K562 (cell line): ENCODE results near the gene ALDOB. TPM values are rescaled to one million over a fixed set of nuclear protein-coding genes. Genes with fewer than 3 reads are reported as not detected.

Source experiments
- ARID1B ChIP-seq: fragments of 450-650 bp; IDR thresholded peaks from 2 replicates; pipeline ENCODE4 v1.6.1; 2016; ENCODE audit warnings: antibody characterized with exemption, mild to moderate bottlenecking, inconsistent platforms
- CGGBP1 ChIP-seq: fragments of 250-450 bp; sonication (Bioruptor Pico); IDR thresholded peaks from 2 replicates; pipeline ENCODE4 v1.9.0; 2021; ENCODE audit warnings: mild to moderate bottlenecking
- CREB5 ChIP-seq: fragments of 250-450 bp; sonication (Bioruptor Pico); IDR thresholded peaks from 2 replicates; pipeline ENCODE4 v1.5.0; 2020; ENCODE audit warnings: mild to moderate bottlenecking
- CREBBP ChIP-seq: IDR thresholded peaks from one replicate; pipeline ENCODE4 v1.6.1; 2012; ENCODE audit warnings: low read depth, mild to moderate bottlenecking, control low read depth, inconsistent platforms, low read length
- CTCFL ChIP-seq: IDR thresholded peaks from 2 replicates; pipeline ENCODE4 v1.6.1; 2011; ENCODE audit warnings: borderline replicate concordance, low read depth, mild to moderate bottlenecking, moderate library complexity, low read length; ENCODE audit not compliant: insufficient read depth, poor library complexity, severe bottlenecking
- HIVEP1 ChIP-seq: fragments of 250-450 bp; sonication (Bioruptor Pico); IDR thresholded peaks from 2 replicates; pipeline ENCODE4 v1.4.0; 2020; ENCODE audit warnings: mild to moderate bottlenecking
- ID3 ChIP-seq, 2 experiments: fragments of 250-450 bp in 1 of 2; fragments of 450-650 bp in 1 of 2; sonication (Bioruptor Pico) in 1 of 2; IDR thresholded peaks; 2 replicates each; pipeline versions ENCODE4 v1.6.1 to v1.8.0; 2016 to 2021; ENCODE audit warnings: mild to moderate bottlenecking in 2 of 2, moderate library complexity in 2 of 2, missing compliant biosample characterization in 1 of 2, missing genetic modification characterization in 1 of 2
- MAFG ChIP-seq: fragments of 450-650 bp; conservative IDR thresholded peaks from 2 replicates; pipeline ENCODE4 v1.6.1; 2016; ENCODE audit warnings: missing genetic modification characterization, missing compliant biosample characterization
- MAFK ChIP-seq: IDR thresholded peaks from 2 replicates; pipeline ENCODE4 v1.6.1; 2011; ENCODE audit warnings: low read length, improper control_type of control experiment
- SIX5 ChIP-seq, 2 experiments: IDR thresholded peaks; 2 replicates each; pipeline ENCODE4 v1.6.1; 2011; ENCODE audit warnings: low read length in 2 of 2, borderline replicate concordance in 1 of 2, low read depth in 1 of 2, mild to moderate bottlenecking in 1 of 2, moderate library complexity in 1 of 2; ENCODE audit not compliant: insufficient read depth in 1 of 2
- TAF9B ChIP-seq: fragments of 450-650 bp; IDR thresholded peaks from 2 replicates; pipeline ENCODE4 v1.6.1; 2018; ENCODE audit warnings: mild to moderate bottlenecking; ENCODE audit not compliant: partially characterized antibody
- TOE1 ChIP-seq, 2 experiments: fragments of 450-650 bp in 1 of 2; sonication (generic) in 1 of 2; formaldehyde crosslinking in 1 of 2; IDR thresholded peaks; 2 replicates each; pipeline versions ENCODE4 v1.7.1 to v1.8.0; 2016 to 2022; ENCODE audit warnings: borderline replicate concordance in 2 of 2, mild to moderate bottlenecking in 2 of 2, antibody characterized with exemption in 1 of 2, inconsistent platforms in 1 of 2, low read depth in 1 of 2, missing genetic modification reagents in 1 of 2, moderate library complexity in 1 of 2
- U2AF2 ChIP-seq: fragments of 200-400 bp; formaldehyde crosslinking; optimal IDR thresholded peaks from 2 replicates; pipeline ENCODE3; 2017; ENCODE audit warnings: low read depth, mild to moderate bottlenecking, low read length
- ZNF143 ChIP-seq: sonication (generic); formaldehyde crosslinking; IDR thresholded peaks from 2 replicates; pipeline ENCODE4 v1.9.0; 2022; ENCODE audit warnings: mild to moderate bottlenecking, missing genetic modification reagents
- ZNF224 ChIP-seq: sonication (generic); formaldehyde crosslinking; IDR thresholded peaks from 2 replicates; pipeline ENCODE4 v1.8.0; 2022; ENCODE audit warnings: mild to moderate bottlenecking, missing genetic modification reagents
- ZNF263 ChIP-seq: sonication (generic); formaldehyde crosslinking; IDR thresholded peaks from 2 replicates; pipeline ENCODE4 v1.8.0; 2022; ENCODE audit warnings: mild to moderate bottlenecking, missing genetic modification reagents, borderline replicate concordance
- ZNF316 ChIP-seq: fragments of 450-650 bp; IDR thresholded peaks from 2 replicates; pipeline ENCODE4 v1.6.1; 2016
- polyA plus RNA-seq, 8 experiments: library from polyadenylated mRNA; depleted of rRNA in 4 of 8; stranded (reverse) in 5 of 8; unstranded in 3 of 8; fragments of >200 nt; fragmentation: Nextera tagmentation in 2 of 8; fragmentation: Illumina TruSeq in 1 of 8; extraction: Ambion mirVana in 2 of 8; extraction: Trizol in 1 of 8; gene quantifications; 2 replicates each; pipeline versions ENCODE4 v1.2.1 to v1.2.3, GENCODE V29; 2011 to 2014; ENCODE audit warnings: inconsistent platforms in 1 of 8, missing spikeins in 1 of 8
- total RNA-seq, 7 experiments: library from RNA; depleted of rRNA in 6 of 7; stranded (reverse); fragments of >200 nt in 6 of 7; fragmentation: Illumina TruSeq in 2 of 7; extraction: Trizol in 2 of 7; gene quantifications; 2 replicates each; pipeline versions ENCODE4 v1.2.1 to v1.2.3, GENCODE V29; 2011 to 2021; ENCODE audit warnings: low replicate concordance in 1 of 7

ALDOB gene
- total and polyA plus RNA-seq, 9 of the 15 experiments (the other 6 are each of a cell fraction or from before 2014, with no cell fraction given), result 0.80 TPM; not detected in 8

- TF ChIP-seq CTCFL, result peak; percentile 27
- TF ChIP-seq MAFG, result no peak
- TF ChIP-seq CGGBP1, result no peak
- TF ChIP-seq ID3 (CRISPR knock-in tag; IDR thresholded peaks at IDR 0.05), result no peak
- peak; percentile 31; the same call in 1 of the 2 replicates for TF ChIP-seq ID3 (tag; IDR thresholded peaks at IDR 0.05)
- TF ChIP-seq TAF9B, result peak; percentile 89
- peak; percentile 94 to 96 for TF ChIP-seq SIX5 (IDR thresholded peaks at IDR 0.05; ENCODE audit: borderline replicate concordance in 1 of 2, insufficient read depth in 1 of 2, low read depth in 1 of 2, low read length in 2 of 2)
- no peak for TF ChIP-seq ZNF224 (CRISPR knock-in tag)
- TF ChIP-seq HIVEP1 (CRISPR knock-in tag), result no peak
- TF ChIP-seq MAFK, result no peak
- no peak for TF ChIP-seq U2AF2
- TF ChIP-seq ZNF316, result no peak
- peak; percentile 71; the same call in 1 of the 2 replicates for TF ChIP-seq ZNF263
- peak; percentile 95 for TF ChIP-seq ZNF143 (CRISPR knock-in tag)
- peak; percentile 32; the same call in 1 of the 2 replicates for TF ChIP-seq TOE1 (IDR thresholded peaks at IDR 0.05; ENCODE audit: borderline replicate concordance)
- TF ChIP-seq TOE1 (CRISPR knock-in tag; IDR thresholded peaks at IDR 0.05; ENCODE audit: borderline replicate concordance, low read depth), result no peak
- TF ChIP-seq ARID1B, result no peak
- TF ChIP-seq CREB5 (CRISPR knock-in tag), result no peak
- TF ChIP-seq CREBBP, result no peak
Observed at GRCh38 chr9:101398068-101398929, 37.3 kb downstream of the ALDOB start, which contains the start of the genes MRPL50 and ZNF189 (continued).
